H9 (cell line): ENCODE data around the gene CELF1. TPM values are rescaled to one million over a fixed set of nuclear protein-coding genes. Genes with fewer than 3 reads are reported as not detected.

ENCODE experiments used
- DNase-seq: peaks from one replicate; pipeline ENCODE4 v3.0.0-alpha.2; 2017
- H2AFZ ChIP-seq: one replicate; pipeline ENCODE4 v1.6.1; 2013; ENCODE audit warnings: mild to moderate bottlenecking, low read length, control low read depth, moderate library complexity
- H2AK5ac ChIP-seq: 2 replicates; pipeline ENCODE4 v1.6.1; 2013; ENCODE audit warnings: low read length, control low read depth, mixed read lengths; ENCODE audit not compliant: insufficient read length
- H2BK120ac ChIP-seq: one replicate; pipeline ENCODE4 v1.6.1; 2013; ENCODE audit warnings: low read depth, mild to moderate bottlenecking, low read length, control low read depth, inconsistent platforms; ENCODE audit not compliant: poor library complexity, severe bottlenecking
- H2BK12ac ChIP-seq: 2 replicates; pipeline ENCODE4 v1.6.1; 2013; ENCODE audit warnings: low read length, control low read depth, mixed read lengths, low read depth; ENCODE audit not compliant: insufficient read length
- H2BK15ac ChIP-seq: 2 replicates; pipeline ENCODE4 v1.6.1; 2013; ENCODE audit warnings: low read depth, low read length, control low read depth
- H2BK20ac ChIP-seq: one replicate; pipeline ENCODE4 v1.6.1; 2013; ENCODE audit warnings: low read depth, mild to moderate bottlenecking, low read length, control low read depth, inconsistent platforms; ENCODE audit not compliant: poor library complexity, severe bottlenecking
- H2BK5ac ChIP-seq: 2 replicates; pipeline ENCODE4 v1.6.1; 2013; ENCODE audit warnings: low read length, control low read depth, mixed read lengths; ENCODE audit not compliant: insufficient read length
- H3K14ac ChIP-seq: 2 replicates; pipeline ENCODE4 v1.6.1; 2013; ENCODE audit warnings: low read length, control low read depth; ENCODE audit not compliant: insufficient read depth
- H3K18ac ChIP-seq: 2 replicates; pipeline ENCODE4 v1.6.1; 2013; ENCODE audit warnings: low read depth, mild to moderate bottlenecking, mixed read lengths, low read length, control low read depth; ENCODE audit not compliant: insufficient read length
- H3K23ac ChIP-seq: 2 replicates; pipeline ENCODE4 v1.6.1; 2013; ENCODE audit warnings: low read length, control low read depth, mixed read lengths, low read depth; ENCODE audit not compliant: insufficient read length
- H3K23me2 ChIP-seq: 2 replicates; pipeline ENCODE4 v1.6.1; 2013; ENCODE audit warnings: low read depth, mild to moderate bottlenecking, mixed read lengths, low read length, control low read depth; ENCODE audit not compliant: insufficient read length, poor library complexity, severe bottlenecking
- H3K27ac ChIP-seq: 2 replicates; pipeline ENCODE4 v1.5.1; 2013; ENCODE audit warnings: low read length, control low read depth, mixed read lengths, low read depth; ENCODE audit not compliant: insufficient read length
- H3K27me3 ChIP-seq: 2 replicates; pipeline ENCODE4 v1.6.1; 2013; ENCODE audit warnings: low read length, control low read depth, inconsistent platforms; ENCODE audit not compliant: insufficient read depth
- H3K4ac ChIP-seq: 2 replicates; pipeline ENCODE4 v1.6.1; 2013; ENCODE audit warnings: low read depth, mild to moderate bottlenecking, control low read depth, inconsistent platforms, low read length, moderate library complexity
- H3K4me1 ChIP-seq: 2 replicates; pipeline ENCODE4 v1.6.1; 2013; ENCODE audit warnings: low read length, control low read depth, inconsistent platforms; ENCODE audit not compliant: insufficient read depth
- H3K4me2 ChIP-seq: 2 replicates; pipeline ENCODE4 v1.6.1; 2013; ENCODE audit warnings: low read length, control low read depth, mixed read lengths; ENCODE audit not compliant: insufficient read length, insufficient read depth
- H3K56ac ChIP-seq: 2 replicates; pipeline ENCODE4 v1.6.1; 2013; ENCODE audit warnings: low read depth, mild to moderate bottlenecking, mixed read lengths, low read length, control low read depth; ENCODE audit not compliant: insufficient read length
- H3K79me1 ChIP-seq: 2 replicates; pipeline ENCODE4 v1.6.1; 2013; ENCODE audit warnings: low read depth, mild to moderate bottlenecking, moderate library complexity, low read length, control low read depth, inconsistent platforms; ENCODE audit not compliant: insufficient read depth, poor library complexity, severe bottlenecking
- H3K79me2 ChIP-seq: 2 replicates; pipeline ENCODE4 v1.6.1; 2013; ENCODE audit warnings: low read length, control low read depth, inconsistent platforms; ENCODE audit not compliant: insufficient read depth
- H3K9ac ChIP-seq: 2 replicates; pipeline ENCODE4 v1.6.1; 2013; ENCODE audit warnings: low read length, control low read depth, mixed read lengths; ENCODE audit not compliant: insufficient read length; ENCODE audit errors: extremely low read depth
- H3K9me3 ChIP-seq: one replicate; pipeline ENCODE4 v1.6.1; 2013; ENCODE audit warnings: low read depth, low read length, inconsistent platforms; ENCODE audit not compliant: control insufficient read depth
- H3T11ph ChIP-seq: one replicate; pipeline ENCODE4 v1.6.1; 2013; ENCODE audit warnings: mild to moderate bottlenecking, low read length, control low read depth, inconsistent platforms
- H4K20me1 ChIP-seq: one replicate; pipeline ENCODE4 v1.6.1; 2013; ENCODE audit not compliant: control insufficient read depth, insufficient read length, insufficient read depth
- H4K5ac ChIP-seq: 2 replicates; pipeline ENCODE4 v1.6.1; 2013; ENCODE audit warnings: low read depth, mild to moderate bottlenecking, mixed read lengths, low read length, control low read depth; ENCODE audit not compliant: insufficient read length
- H4K8ac ChIP-seq: replicated peaks from 2 replicates; pipeline ENCODE4 v1.6.1; 2013; ENCODE audit warnings: low read length, control low read depth, mixed read lengths, low read depth; ENCODE audit not compliant: insufficient read length
- H4K91ac ChIP-seq: 2 replicates; pipeline ENCODE4 v1.6.1; 2013; ENCODE audit warnings: low read depth, mild to moderate bottlenecking, moderate library complexity, mixed read lengths, low read length, control low read depth; ENCODE audit not compliant: insufficient read length
- H3K27ac Mint-ChIP-seq, 3 experiments: 2 replicates in 2 of 3; 3 replicates in 1 of 3; pipeline ENCODE4 v1.8.0; 2020 to 2021; ENCODE audit warnings: mixed read lengths in 3 of 3, mild to moderate bottlenecking in 1 of 3, moderate library complexity in 1 of 3
- H3K27me3 Mint-ChIP-seq: 2 replicates; pipeline ENCODE4 v1.8.0; 2021; ENCODE audit warnings: low read depth, mild to moderate bottlenecking, moderate library complexity, mixed read lengths
- H3K36me3 Mint-ChIP-seq, 3 experiments: 2 replicates in 2 of 3; 3 replicates in 1 of 3; pipeline ENCODE4 v1.8.0; 2020 to 2021; ENCODE audit warnings: low read depth in 3 of 3, mixed read lengths in 3 of 3; ENCODE audit not compliant: insufficient read depth in 1 of 3
- H3K4me1 Mint-ChIP-seq, 2 experiments: 2 replicates each; pipeline ENCODE4 v1.8.0; 2020; ENCODE audit warnings: mixed read lengths in 2 of 2
- H3K4me3 Mint-ChIP-seq, 2 experiments: 2 replicates in 1 of 2; 3 replicates in 1 of 2; pipeline ENCODE4 v1.8.0; 2020 to 2021; ENCODE audit warnings: mild to moderate bottlenecking in 2 of 2, mixed read lengths in 2 of 2, moderate library complexity in 1 of 2
- H3K9me3 Mint-ChIP-seq, 2 experiments: 2 replicates in 1 of 2; 3 replicates in 1 of 2; pipeline ENCODE4 v1.8.0; 2020; ENCODE audit warnings: mild to moderate bottlenecking in 2 of 2, mixed read lengths in 2 of 2, moderate library complexity in 1 of 2
- WGBS: extraction: QIAGEN DNeasy Blood & Tissue Kit; methylation state at CpG from one replicate; pipeline ENCODE4 v1.1.7; 2013; ENCODE audit warnings: missing lambda C conversion rate, low lambda C conversion rate, mixed read lengths; ENCODE audit not compliant: insufficient read length; ENCODE audit errors: extremely low coverage; 5-methylcytosine and 5-hydroxymethylcytosine counted together
- total RNA-seq: library from RNA; stranded (reverse); gene quantifications from 2 replicates; pipeline ENCODE4 v1.2.1, GENCODE V29; 2021
- TF ChIP-seq, protein P1 (sequence below): fragments of 200-600 bp; sonication (generic); conservative IDR thresholded peaks from 3 replicates; pipeline ENCODE4 v1.8.0; 2021; ENCODE audit warnings: antibody characterized with exemption, mild to moderate bottlenecking

The CELF1 gene
- total RNA-seq, 1 experiment from 2014 or later: 211 TPM

DNA sequence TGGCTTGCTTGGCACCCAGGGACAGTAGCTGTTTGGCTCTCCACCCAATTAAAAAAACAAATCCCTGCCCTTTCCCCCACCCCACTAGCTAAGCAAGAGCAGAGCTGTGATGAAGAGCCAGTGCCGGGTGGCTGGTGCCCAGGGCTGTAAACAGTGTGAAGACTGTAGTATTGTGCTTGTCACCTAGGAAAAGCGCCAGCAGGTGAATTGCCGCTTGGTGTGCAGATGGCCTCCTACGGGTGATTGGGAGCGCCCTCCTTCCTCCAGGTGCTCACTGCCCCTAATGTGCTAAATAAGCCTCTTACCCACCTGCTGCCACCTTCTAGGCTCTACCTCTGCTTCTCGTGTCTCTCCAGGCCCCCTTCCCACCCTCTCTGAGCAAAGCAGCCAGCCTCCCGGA, 85.6 kb downstream of the CELF1 start:
- H4K8ac ChIP-seq: no peak overlapping the region
- no peaks in the 10 kb centered on the region for H3K23me2 ChIP-seq
- no peak overlapping the region for H3K9ac ChIP-seq
- Mint-ChIP-seq H3K4me1 (peaks cover 45 to 58% of the 10 kb centered on the region in 2 experiments), H3K9me3 (no peaks in the 10 kb centered on the region), H3K36me3 (peaks cover 24 to 72% (median 45%) of the 10 kb centered on the region in 3 experiments; a peak in 6 of 7 replicates), H3K27me3 (no peaks in the 10 kb centered on the region; the same call in none of the 2 replicates), H3K27ac (peak overlapping the region; percentile 17 to 94 (median 82); a peak in 3 of 7 replicates), H3K4me3 (no peak overlapping the region)
- H4K5ac ChIP-seq: no peak overlapping the region
- no peak overlapping the region for H3K56ac ChIP-seq
- no peaks in the 10 kb centered on the region for H4K20me1 ChIP-seq
- no peak overlapping the region for H2AK5ac ChIP-seq
- H3K27ac ChIP-seq: no peak overlapping the region
- no peak overlapping the region for H2BK120ac ChIP-seq
- no peaks in the 10 kb centered on the region for H3K79me1 ChIP-seq
- H3K9me3 ChIP-seq: no peaks in the 10 kb centered on the region
- H4K91ac ChIP-seq: no peak overlapping the region
- no CpG with 5 or more reads among the region's 7 CpGs for WGBS
- peaks cover 3% of the 10 kb centered on the region; the same call in 1 of the 2 replicates for H3K4me1 ChIP-seq
- no peaks in the 10 kb centered on the region for H3K27me3 ChIP-seq
- no peak overlapping the region for H2BK20ac ChIP-seq
- H3K18ac ChIP-seq: no peak overlapping the region
- H2BK12ac ChIP-seq: no peak overlapping the region
- H3T11ph ChIP-seq: no peak overlapping the region
- no peak overlapping the region for H3K4ac ChIP-seq
- H3K14ac ChIP-seq: no peak overlapping the region
- H2AFZ ChIP-seq: no peak overlapping the region
- no peak for DNase-seq
- no peak overlapping the region for H3K4me2 ChIP-seq
- no peak overlapping the region for H3K23ac ChIP-seq
- TF ChIP-seq, protein P1, sequence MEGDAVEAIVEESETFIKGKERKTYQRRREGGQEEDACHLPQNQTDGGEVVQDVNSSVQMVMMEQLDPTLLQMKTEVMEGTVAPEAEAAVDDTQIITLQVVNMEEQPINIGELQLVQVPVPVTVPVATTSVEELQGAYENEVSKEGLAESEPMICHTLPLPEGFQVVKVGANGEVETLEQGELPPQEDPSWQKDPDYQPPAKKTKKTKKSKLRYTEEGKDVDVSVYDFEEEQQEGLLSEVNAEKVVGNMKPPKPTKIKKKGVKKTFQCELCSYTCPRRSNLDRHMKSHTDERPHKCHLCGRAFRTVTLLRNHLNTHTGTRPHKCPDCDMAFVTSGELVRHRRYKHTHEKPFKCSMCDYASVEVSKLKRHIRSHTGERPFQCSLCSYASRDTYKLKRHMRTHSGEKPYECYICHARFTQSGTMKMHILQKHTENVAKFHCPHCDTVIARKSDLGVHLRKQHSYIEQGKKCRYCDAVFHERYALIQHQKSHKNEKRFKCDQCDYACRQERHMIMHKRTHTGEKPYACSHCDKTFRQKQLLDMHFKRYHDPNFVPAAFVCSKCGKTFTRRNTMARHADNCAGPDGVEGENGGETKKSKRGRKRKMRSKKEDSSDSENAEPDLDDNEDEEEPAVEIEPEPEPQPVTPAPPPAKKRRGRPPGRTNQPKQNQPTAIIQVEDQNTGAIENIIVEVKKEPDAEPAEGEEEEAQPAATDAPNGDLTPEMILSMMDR: no peak
- H2BK15ac ChIP-seq: no peak overlapping the region
- no peak overlapping the region for H2BK5ac ChIP-seq
- no peaks in the 10 kb centered on the region for H3K79me2 ChIP-seq
